Measurements from ENCODE around the gene KYNU.
"Not testable (repeated sequence)": the region's sequence is repeated elsewhere in the genome, so short reads cannot be mapped to it uniquely, and the experiment has no call there.

The KYNU gene

GRCh38 chr2:142920571-142920970, 43.1 kb downstream of the KYNU start:
- no peak for DNase-seq

GRCh38 chr2:142926445-142926844, 49.0 kb downstream of the KYNU start:
- no peak for DNase-seq

- DNase-seq = no peak
Measured at GRCh38 chr2:142930835-142931398, 53.5 kb downstream of the KYNU start.

GRCh38 chr2:142933916-142934315, 56.5 kb downstream of the KYNU start:
- DNase-seq = no peak

- no peak for DNase-seq
Measured at GRCh38 chr2:142935563-142936089, 58.2 kb downstream of the KYNU start.

GRCh38 chr2:142936629-142937028, 59.2 kb downstream of the KYNU start:
- no peak for DNase-seq

- DNase-seq = no peak
Measured at GRCh38 chr2:142937347-142937746, 59.9 kb downstream of the KYNU start.

- no peak for DNase-seq
Measured at GRCh38 chr2:142938240-142938639, 60.8 kb downstream of the KYNU start.

- DNase-seq = no peak
Measured at GRCh38 chr2:142940606-142941223, 63.3 kb downstream of the KYNU start.

- DNase-seq = no peak
Measured at GRCh38 chr2:142942690-142943089, 65.2 kb downstream of the KYNU start.

- DNase-seq = no peak
Measured at GRCh38 chr2:142944264-142944663, 66.8 kb downstream of the KYNU start.

- DNase-seq = no peak
Measured at GRCh38 chr2:142944721-142945120, 67.3 kb downstream of the KYNU start.

GRCh38 chr2:142946941-142947340, 69.5 kb downstream of the KYNU start:
- no peak for DNase-seq

GRCh38 chr2:142948723-142949122, 71.3 kb downstream of the KYNU start:
- not testable (repeated sequence) for DNase-seq

- DNase-seq = not testable (repeated sequence)
Measured at GRCh38 chr2:142950323-142950722, 72.9 kb downstream of the KYNU start.

GRCh38 chr2:142951190-142952007, 73.9 kb downstream of the KYNU start:
- no peak for DNase-seq

GRCh38 chr2:142952018-142952417, 74.6 kb downstream of the KYNU start:
- DNase-seq = no peak

- peak; percentile 62 for DNase-seq
Measured at GRCh38 chr2:142952793-142953494, 75.5 kb downstream of the KYNU start.

- no peak for DNase-seq
Measured at GRCh38 chr2:142954493-142954892, 77.0 kb downstream of the KYNU start.

- DNase-seq = no peak
Measured at GRCh38 chr2:142957144-142957543, 79.7 kb downstream of the KYNU start.

GRCh38 chr2:142961202-142961601, 83.7 kb downstream of the KYNU start:
- DNase-seq = no peak

- no peak for DNase-seq
Measured at GRCh38 chr2:142965443-142965842, 88.0 kb downstream of the KYNU start.

GRCh38 chr2:142966284-142966683, 88.8 kb downstream of the KYNU start:
- no peak for DNase-seq
